Erythroblast (primary cell): ENCODE measurements around the gene FSIP1.

ENCODE experiments used
- GATA1 ChIP-seq: IDR thresholded peaks from 2 replicates; pipeline ENCODE4 v1.6.1; 2011; ENCODE audit warnings: low read depth, mild to moderate bottlenecking, control low read depth, low read length, moderate library complexity
- POLR2A ChIP-seq: IDR thresholded peaks from 2 replicates; pipeline ENCODE4 v1.6.1; 2011; ENCODE audit warnings: mild to moderate bottlenecking, low read length

DNA sequence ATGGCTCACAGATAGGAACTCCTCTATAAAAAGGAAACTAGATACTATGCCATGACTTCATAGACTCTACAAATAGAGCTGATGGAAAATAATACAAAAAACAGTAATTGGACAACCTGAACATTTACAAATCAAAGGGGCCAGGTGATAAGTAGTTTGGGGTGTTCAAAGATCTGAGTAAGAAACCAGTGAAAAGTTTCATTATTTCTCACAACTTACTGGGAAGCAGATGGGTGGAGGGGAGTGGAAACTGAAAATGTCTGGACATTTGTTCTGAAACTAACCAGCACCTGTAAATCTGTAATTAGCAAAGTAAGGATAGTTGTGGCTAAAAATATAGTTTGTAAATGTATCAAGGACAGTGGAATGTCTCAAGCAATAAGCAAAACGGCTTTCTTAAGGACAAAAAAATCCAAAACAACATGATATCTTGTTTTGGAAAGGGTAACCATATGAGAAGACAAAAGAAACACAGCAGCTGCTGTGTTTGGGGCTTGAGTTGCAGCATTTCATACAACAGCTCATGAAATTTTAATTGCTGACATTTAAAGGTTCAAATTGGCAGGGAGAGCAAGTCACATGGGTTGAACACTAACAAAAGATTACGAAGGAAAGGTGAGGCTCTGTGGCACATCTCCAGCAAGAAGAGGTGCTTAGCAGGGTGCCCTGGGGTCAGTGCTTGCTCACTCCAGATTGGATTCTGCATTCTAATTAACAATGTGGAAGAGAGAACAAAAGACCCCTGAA, 228.5 kb downstream of the FSIP1 start:
- TF ChIP-seq GATA1 (no peak), POLR2A (no peak)
